HCT116 (cell line): ENCODE results near the gene IFNL3. TPM values are rescaled to one million over a fixed set of nuclear protein-coding genes. Genes with fewer than 3 reads are reported as not detected.

ENCODE experiments used
- ATAC-seq: fragments of 200-7000 bp; cut with Tn5 transposase; 2 replicates; pipeline ENCODE4 v1.9.1; 2020; ENCODE audit warnings: mild to moderate bottlenecking, moderate library complexity
- BruUV-seq: library from RNA; stranded (reverse); fragments of 400-500 nt; replicated peaks from 2 replicates; lab custom pipeline; 2021; lab: Mats Ljungman, UMichigan
- CTCF ChIA-PET: fragments of 300-600 bp; sonication (Branson Sonifier 250); formaldehyde crosslinking; loops from one replicate; lab custom pipeline; 2021; ENCODE audit warnings: antibody characterized with exemption; lab: Charles Lee
- POLR2A ChIA-PET: fragments of 300-600, 350-600 bp; sonication (Branson Sonifier 250); formaldehyde crosslinking; loops from one replicate; lab custom pipeline; 2021; ENCODE audit warnings: antibody characterized with exemption; lab: Charles Lee
- RAD21 ChIA-PET, 2 experiments: fragments of 300-600 bp; sonication (Branson Sonifier 250); formaldehyde crosslinking; loops; one replicate each; lab custom pipeline; 2023; ENCODE audit warnings: low total read pairs in 2 of 2; ENCODE audit not compliant: uncharacterized antibody in 2 of 2, unreplicated experiment in 2 of 2, low non-redundant PET in 1 of 2; lab: Charles Lee
- DNase-seq: peaks from one replicate; pipeline ENCODE4 v3.0.0-alpha.2; 2010; ENCODE audit warnings: low read depth, low spot score
- H2AFZ ChIP-seq: fragments of 200-600 bp; shearing (Covaris generic), sonication (generic); 2 replicates; pipeline ENCODE4 v1.6.1; 2017; ENCODE audit warnings: low read depth, mixed run types, mixed read lengths, antibody characterized with exemption, low read length; ENCODE audit not compliant: poor library complexity, severe bottlenecking
- H3K27ac ChIP-seq: 2 replicates; pipeline ENCODE4 v1.5.1; 2012; ENCODE audit warnings: low read depth, low read length
- H3K27me3 ChIP-seq: fragments of 200-600 bp; sonication (generic); 2 replicates; pipeline ENCODE4 v1.6.1; 2016; ENCODE audit warnings: mixed run types, low read length, mixed read lengths; ENCODE audit not compliant: insufficient read depth
- H3K36me3 ChIP-seq, 2 experiments: fragments of 200-500 bp in 1 of 2; fragments of 200-600 bp in 1 of 2; sonication (Bioruptor generic) in 1 of 2; sonication (generic) in 1 of 2; 2 replicates each; pipeline versions ENCODE4 v1.5.1 to v1.6.1; 2014 to 2016; ENCODE audit warnings: low read length in 2 of 2, inconsistent platforms in 1 of 2, mixed read lengths in 1 of 2, mixed run types in 1 of 2; ENCODE audit not compliant: insufficient read depth in 2 of 2, control insufficient read depth in 1 of 2
- H3K4me1 ChIP-seq, 2 experiments: fragments of 200-600 bp in 1 of 2; sonication (generic) in 1 of 2; 2 replicates each; pipeline versions ENCODE4 v1.5.1 to v1.6.1; 2012 to 2017; ENCODE audit warnings: low read length in 2 of 2, inconsistent platforms in 1 of 2, mild to moderate bottlenecking in 1 of 2, mixed read lengths in 1 of 2, mixed run types in 1 of 2, moderate library complexity in 1 of 2; ENCODE audit not compliant: insufficient read depth in 2 of 2, control insufficient read depth in 1 of 2
- H3K4me2 ChIP-seq: fragments of 200-600 bp; sonication (generic); 2 replicates; pipeline ENCODE4 v1.6.1; 2017; ENCODE audit warnings: mixed run types, low read length, mixed read lengths
- H3K4me3 ChIP-seq, 2 experiments: fragments of 200-600 bp in 1 of 2; sonication (generic) in 1 of 2; replicated peaks in 1 of 2; 2 replicates each; pipeline ENCODE4 v1.5.1; 2011 to 2016; ENCODE audit warnings: low read length in 2 of 2, control low read depth in 1 of 2, low read depth in 1 of 2, mild to moderate bottlenecking in 1 of 2, mixed read lengths in 1 of 2, mixed run types in 1 of 2
- H3K79me2 ChIP-seq: fragments of 200-600 bp; sonication (generic); 2 replicates; pipeline ENCODE4 v1.6.1; 2017; ENCODE audit warnings: mild to moderate bottlenecking, mixed run types, low read length, moderate library complexity, mixed read lengths; ENCODE audit not compliant: insufficient read depth
- H3K9ac ChIP-seq: fragments of 200-600 bp; sonication (generic); 2 replicates; pipeline ENCODE4 v1.6.1; 2016; ENCODE audit warnings: low read length, mixed read lengths
- H3K9me2 ChIP-seq: fragments of 200-600 bp; sonication (generic), shearing (Covaris generic); 2 replicates; pipeline ENCODE4 v1.6.1; 2017; ENCODE audit warnings: mixed run types, mild to moderate bottlenecking, moderate library complexity; ENCODE audit not compliant: insufficient read depth
- H3K9me3 ChIP-seq, 2 experiments: fragments of 200-500 bp in 1 of 2; fragments of 200-600 bp in 1 of 2; sonication (Bioruptor generic) in 1 of 2; sonication (generic) in 1 of 2; 2 replicates each; pipeline ENCODE4 v1.6.1; 2014 to 2017; ENCODE audit warnings: low read length in 2 of 2, mixed read lengths in 2 of 2, inconsistent platforms in 1 of 2, low read depth in 1 of 2, mild to moderate bottlenecking in 1 of 2, mixed run types in 1 of 2, moderate library complexity in 1 of 2; ENCODE audit not compliant: control insufficient read depth in 1 of 2, insufficient read depth in 1 of 2
- H4K20me1 ChIP-seq: fragments of 200-600 bp; sonication (generic), shearing (Covaris generic); 2 replicates; pipeline ENCODE4 v1.6.1; 2017; ENCODE audit warnings: mixed run types, mild to moderate bottlenecking, moderate library complexity; ENCODE audit not compliant: insufficient read depth
- CEBPB ChIP-seq: IDR thresholded peaks from 2 replicates; pipeline ENCODE4 v1.6.1; 2012; ENCODE audit warnings: low read depth
- CTCF ChIP-seq, 3 experiments: fragments of 200-600 bp in 1 of 3; sonication (generic) in 1 of 3; IDR thresholded peaks in 2 of 3; conservative IDR thresholded peaks in 1 of 3; 2 replicates each; pipeline ENCODE4 v1.5.1; 2012 to 2017; ENCODE audit warnings: low read depth in 2 of 3, low read length in 2 of 3, antibody characterized with exemption in 1 of 3, borderline replicate concordance in 1 of 3, control low read depth in 1 of 3, mild to moderate bottlenecking in 1 of 3, mixed read lengths in 1 of 3, mixed run types in 1 of 3, moderate library complexity in 1 of 3; ENCODE audit not compliant: insufficient read depth in 1 of 3
- ELF1 ChIP-seq: IDR thresholded peaks from 2 replicates; pipeline ENCODE4 v1.6.1; 2012; ENCODE audit warnings: low read depth, borderline replicate concordance
- EZH2phosphoT487 ChIP-seq: fragments of 200-600 bp; IDR thresholded peaks from 2 replicates; pipeline ENCODE4 v1.6.1; 2018; ENCODE audit warnings: antibody characterized with exemption, borderline replicate concordance
- FOSL1 ChIP-seq: IDR thresholded peaks from 2 replicates; pipeline ENCODE4 v1.6.1; 2012; ENCODE audit warnings: low read depth
- JUND ChIP-seq: IDR thresholded peaks from 2 replicates; pipeline ENCODE4 v1.6.1; 2012
- MAX ChIP-seq: IDR thresholded peaks from 2 replicates; pipeline ENCODE4 v1.6.1; 2012
- POLR2AphosphoS5 ChIP-seq: IDR thresholded peaks from 2 replicates; pipeline ENCODE4 v1.6.1; 2011; ENCODE audit warnings: mild to moderate bottlenecking, low read depth, low read length, moderate library complexity
- RAD21 ChIP-seq: IDR thresholded peaks from 2 replicates; pipeline ENCODE4 v1.6.1; 2012; ENCODE audit warnings: low read depth, mild to moderate bottlenecking
- REST ChIP-seq: IDR thresholded peaks from 2 replicates; pipeline ENCODE4 v1.6.1; 2012; ENCODE audit warnings: low read depth
- SP1 ChIP-seq: IDR thresholded peaks from 2 replicates; pipeline ENCODE4 v1.6.1; 2012; ENCODE audit warnings: low read depth
- YY1 ChIP-seq: IDR thresholded peaks from 2 replicates; pipeline ENCODE4 v1.6.1; 2011; ENCODE audit warnings: low read length, low read depth, moderate library complexity, mild to moderate bottlenecking; ENCODE audit not compliant: insufficient replicate concordance; ENCODE audit errors: extremely low read depth
- ZBTB33 ChIP-seq: IDR thresholded peaks from 2 replicates; pipeline ENCODE4 v1.6.1; 2011; ENCODE audit warnings: mild to moderate bottlenecking, low read length, moderate library complexity; ENCODE audit not compliant: insufficient replicate concordance; ENCODE audit errors: extremely low read depth
- intact Hi-C: fragments of 100-400 bp; cut with micrococcal nuclease; formaldehyde crosslinking; loops from 2 replicates; pipeline ENCODE4 v1.10.0; 2022
- total RNA-seq: library from RNA; stranded (reverse); gene quantifications from one replicate; pipeline ENCODE4 v1.2.1, GENCODE V29; 2021; ENCODE audit not compliant: unreplicated experiment

IFNL3 gene
- total RNA-seq, 1 experiment from 2014 or later: not detected

- ATAC-seq: no peak
These were observed 9.9 kb upstream of the IFNL3 start for GRCh38 chr19:39254531-39255345.

More at GRCh38 chr19:39254531-39255345, 9.9 kb upstream of the IFNL3 start:
- POLR2A ChIA-PET: no interaction called here
- no peaks in the 10 kb centered on the region for H3K27me3 ChIP-seq
- no peak for TF ChIP-seq MAX
- no peak for TF ChIP-seq FOSL1
- no peak for TF ChIP-seq ELF1
- no peak for TF ChIP-seq CEBPB
- TF ChIP-seq REST: no peak
- TF ChIP-seq ZBTB33: no peak
- TF ChIP-seq YY1: no peak
- no peak for TF ChIP-seq JUND
- no peak for TF ChIP-seq RAD21
- no peak for TF ChIP-seq CTCF (IDR thresholded peaks at IDR 0.05 in 2 of 3, conservative IDR thresholded peaks at IDR 0.05 in 1 of 3; ENCODE audit: borderline replicate concordance in 1 of 3, insufficient read depth in 1 of 3, low read depth in 2 of 3, low read length in 2 of 3)
- TF ChIP-seq SP1: no peak
- TF ChIP-seq POLR2AphosphoS5: no peak
- TF ChIP-seq EZH2phosphoT487: no peak
- TF ChIP-seq, all 23 proteins: peak for 0
- Histone ChIP-seq H4K20me1 (no peaks in the 10 kb centered on the region), H3K27ac (no peak overlapping the region), H3K9ac (no peak overlapping the region), H3K36me3 (no peaks in the 10 kb centered on the region), H3K79me2 (no peaks in the 10 kb centered on the region), H3K4me2 (no peak overlapping the region), H3K4me3 (no peak overlapping the region), H3K9me3 (no peaks in the 10 kb centered on the region), H2AFZ (no peak overlapping the region), H3K4me1 (peaks cover 3 to 13% of the 10 kb centered on the region in 2 experiments; a peak in 2 of 4 replicates), H3K9me2 (no peaks in the 10 kb centered on the region)
- intact Hi-C loops: no loop called here
- ChIA-PET RAD21 (no interaction called here), CTCF (interaction anchor here (1.5 kb wide), 1 partner anchor 73 kb away, joined by 4 read pairs; no protein-coding TSS in a partner anchor)
- no TSS peak for BruUV-seq
- DNase-seq: no peak
